Neural progenitor cell (in vitro differentiated cells): ENCODE data around the gene SRSF1. TPM values are rescaled to one million over a fixed set of nuclear protein-coding genes. Genes with fewer than 3 reads are reported as not detected.

Experiments used
- DNase-seq: peaks from one replicate; pipeline ENCODE4 v3.0.0-alpha.2; 2016; ENCODE audit warnings: low spot score
- H2AFZ ChIP-seq: fragments of 200-600 bp; sonication (generic); replicated peaks from 2 replicates; pipeline ENCODE4 v1.6.1; 2016; ENCODE audit warnings: antibody characterized with exemption
- H3F3A ChIP-seq: fragments of 200-600 bp; sonication (generic); 2 replicates; pipeline ENCODE4 v1.6.1; 2016; ENCODE audit warnings: antibody characterized with exemption, low read depth
- H3K27ac ChIP-seq: fragments of 200-600 bp; sonication (generic); 2 replicates; pipeline ENCODE4 v1.5.1; 2016; ENCODE audit warnings: mild to moderate bottlenecking
- H3K27me3 ChIP-seq: fragments of 200-600 bp; sonication (generic); 2 replicates; pipeline ENCODE4 v1.6.1; 2016; ENCODE audit warnings: mild to moderate bottlenecking, moderate library complexity
- H3K36me3 ChIP-seq: fragments of 200-600 bp; sonication (generic); 2 replicates; pipeline ENCODE4 v1.5.1; 2016
- H3K4me1 ChIP-seq: fragments of 200-600 bp; sonication (generic); 2 replicates; pipeline ENCODE4 v1.6.1; 2016; ENCODE audit warnings: mixed run types
- H3K4me2 ChIP-seq: fragments of 200-600 bp; sonication (generic); 2 replicates; pipeline ENCODE4 v1.6.1; 2016
- H3K4me3 ChIP-seq: fragments of 200-600 bp; sonication (generic); 2 replicates; pipeline ENCODE4 v1.5.1; 2016
- H3K79me2 ChIP-seq: fragments of 200-600 bp; sonication (generic); 2 replicates; pipeline ENCODE4 v1.6.1; 2016; ENCODE audit warnings: low read depth
- H3K9ac ChIP-seq: fragments of 200-600 bp; sonication (generic); 2 replicates; pipeline ENCODE4 v1.6.1; 2016
- H3K9me3 ChIP-seq: fragments of 200-600 bp; sonication (generic); 2 replicates; pipeline ENCODE4 v1.5.1; 2016; ENCODE audit warnings: low read depth
- H4K20me1 ChIP-seq: fragments of 200-600 bp; sonication (generic); 2 replicates; pipeline ENCODE4 v1.6.1; 2016; ENCODE audit warnings: low read depth
- H3K27ac Mint-ChIP-seq: 3 replicates; pipeline ENCODE4 v1.8.0; 2021; ENCODE audit warnings: mixed read lengths
- H3K27me3 Mint-ChIP-seq: 2 replicates; pipeline ENCODE4 v1.8.0; 2022; ENCODE audit warnings: low read depth, mild to moderate bottlenecking, inconsistent platforms, moderate library complexity, mixed read lengths; ENCODE audit not compliant: insufficient read depth
- H3K36me3 Mint-ChIP-seq: 3 replicates; pipeline ENCODE4 v1.8.0; 2021; ENCODE audit warnings: mixed read lengths
- H3K4me1 Mint-ChIP-seq: 3 replicates; pipeline ENCODE4 v1.8.0; 2021; ENCODE audit warnings: mixed read lengths
- H3K4me3 Mint-ChIP-seq: 3 replicates; pipeline ENCODE4 v1.8.0; 2021; ENCODE audit warnings: mild to moderate bottlenecking, moderate library complexity, mixed read lengths
- H3K9me3 Mint-ChIP-seq: 3 replicates; pipeline ENCODE4 v1.8.0; 2020; ENCODE audit warnings: mixed read lengths
- CTCF ChIP-seq: fragments of 200-600 bp; sonication (generic); IDR thresholded peaks from 2 replicates; pipeline ENCODE4 v1.5.1; 2017; ENCODE audit warnings: antibody characterized with exemption, mild to moderate bottlenecking
- EZH2 ChIP-seq: fragments of 200-600 bp; sonication (generic); IDR thresholded peaks from 2 replicates; pipeline ENCODE4 v1.6.1; 2017; ENCODE audit warnings: antibody characterized with exemption, mild to moderate bottlenecking, moderate library complexity
- EZH2phosphoT487 ChIP-seq: fragments of 200-600 bp; sonication (generic); IDR thresholded peaks from 2 replicates; pipeline ENCODE4 v1.6.1; 2017; ENCODE audit warnings: antibody characterized with exemption
- total RNA-seq: library from RNA; depleted of rRNA; stranded (reverse); fragments of >200 nt; gene quantifications from 2 replicates; pipeline ENCODE4 v1.2.3, GENCODE V29; 2015; ENCODE audit warnings: low replicate concordance

The SRSF1 gene
- total RNA-seq, 1 donor from 2014 or later: 556 TPM

- peaks cover 19% of the 10 kb centered on the region for H3F3A ChIP-seq
Observed at GRCh38 chr17:58028578-58028977, 21.5 kb upstream of the SRSF1 start.

DNA sequence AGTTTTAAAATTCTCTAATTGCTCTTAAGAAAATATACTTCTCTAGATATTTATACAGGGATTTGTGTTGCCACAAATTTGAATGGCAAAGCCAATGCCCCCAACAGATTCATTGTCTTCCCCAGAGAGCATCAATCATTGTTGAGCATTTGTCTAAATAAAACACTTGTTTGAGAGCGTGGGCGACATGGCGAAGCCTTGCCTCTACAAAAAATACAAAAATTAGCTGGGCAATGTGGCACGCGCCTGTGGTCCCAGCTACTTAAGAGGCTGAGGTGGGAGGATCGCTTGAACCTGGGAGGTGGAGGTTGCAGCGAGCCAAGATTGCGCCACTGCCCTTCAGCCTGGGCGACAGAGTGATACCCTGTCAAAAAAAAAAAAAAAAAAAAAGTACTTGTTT, 13.4 kb upstream of the SRSF1 start:
- TF ChIP-seq EZH2phosphoT487 (no peak), EZH2 (no peak), CTCF (no peak)
- peaks cover 9% of the 10 kb centered on the region for H3K4me1 ChIP-seq
- no peak overlapping the region for H2AFZ ChIP-seq
- no peak for DNase-seq
- no peak overlapping the region for H3K4me3 Mint-ChIP-seq
- no peaks in the 10 kb centered on the region for H3K27me3 ChIP-seq
- H3K4me3 ChIP-seq: no peak overlapping the region
- H3K4me1 Mint-ChIP-seq: peaks cover 4% of the 10 kb centered on the region
- H3F3A ChIP-seq: peaks cover 5% of the 10 kb centered on the region
- no peaks in the 10 kb centered on the region for H3K79me2 ChIP-seq
- H3K27ac ChIP-seq: no peak overlapping the region
- no peaks in the 10 kb centered on the region for H4K20me1 ChIP-seq
- no peaks in the 10 kb centered on the region for H3K36me3 Mint-ChIP-seq
- no peak overlapping the region for H3K4me2 ChIP-seq
- peaks cover 4% of the 10 kb centered on the region for H3K27me3 Mint-ChIP-seq
- H3K9me3 ChIP-seq: no peaks in the 10 kb centered on the region
- no peaks in the 10 kb centered on the region for H3K9me3 Mint-ChIP-seq
- no peak overlapping the region for H3K27ac Mint-ChIP-seq
- no peaks in the 10 kb centered on the region for H3K36me3 ChIP-seq
- no peak overlapping the region for H3K9ac ChIP-seq

More at GRCh38 chr17:58028578-58028977, 21.5 kb upstream of the SRSF1 start:
- Histone ChIP-seq H3K27me3 (no peaks in the 10 kb centered on the region), H3K9ac (no peak overlapping the region), H3K4me2 (no peak overlapping the region), H3K79me2 (no peaks in the 10 kb centered on the region), H3K9me3 (no peaks in the 10 kb centered on the region), H3K36me3 (no peaks in the 10 kb centered on the region), H3K27ac (no peak overlapping the region), H4K20me1 (no peaks in the 10 kb centered on the region), H2AFZ (no peak overlapping the region), H3K4me1 (peaks cover 18% of the 10 kb centered on the region), H3K4me3 (no peak overlapping the region)
- peaks cover 5% of the 10 kb centered on the region for H3K27me3 Mint-ChIP-seq
- peaks cover 8% of the 10 kb centered on the region for H3K9me3 Mint-ChIP-seq
- H3K36me3 Mint-ChIP-seq: no peaks in the 10 kb centered on the region
- DNase-seq: no peak
- H3K27ac Mint-ChIP-seq: no peak overlapping the region
- peaks cover 11% of the 10 kb centered on the region for H3K4me1 Mint-ChIP-seq
- no peak overlapping the region for H3K4me3 Mint-ChIP-seq
- no peak for TF ChIP-seq EZH2
- no peak for TF ChIP-seq CTCF
- TF ChIP-seq EZH2phosphoT487: no peak

- H3K9me3 Mint-ChIP-seq: no peaks in the 10 kb centered on the region
- H3K27me3 ChIP-seq: no peaks in the 10 kb centered on the region
Observed at GRCh38 chr17:58019521-58019920, 12.5 kb upstream of the SRSF1 start.

More at GRCh38 chr17:58019521-58019920, 12.5 kb upstream of the SRSF1 start:
- no peak overlapping the region for H3K4me3 Mint-ChIP-seq
- peaks cover 9% of the 10 kb centered on the region for H3K4me1 ChIP-seq
- H3K4me2 ChIP-seq: no peak overlapping the region
- H3K36me3 Mint-ChIP-seq: no peaks in the 10 kb centered on the region
- peaks cover 4% of the 10 kb centered on the region for H3K4me1 Mint-ChIP-seq
- no peaks in the 10 kb centered on the region for H3K9me3 ChIP-seq
- H3K27ac Mint-ChIP-seq: no peak overlapping the region
- H3K9ac ChIP-seq: no peak overlapping the region
- no peaks in the 10 kb centered on the region for H3K79me2 ChIP-seq
- peaks cover 2% of the 10 kb centered on the region for H3K27me3 Mint-ChIP-seq
- H2AFZ ChIP-seq: no peak overlapping the region
- H3K36me3 ChIP-seq: no peaks in the 10 kb centered on the region
- TF ChIP-seq EZH2 (no peak), CTCF (no peak), EZH2phosphoT487 (no peak)
- no peak overlapping the region for H3K4me3 ChIP-seq
- no peak overlapping the region for H3K27ac ChIP-seq
- H3F3A ChIP-seq: peaks cover 5% of the 10 kb centered on the region
- no peaks in the 10 kb centered on the region for H4K20me1 ChIP-seq
- no peak for DNase-seq
